Activated CD4-positive, alpha-beta T cell treated with anti-CD3 and anti-CD28 coated beads for 24 hours (primary cell): ENCODE data around the gene TENT4A.

Experiments
- DNase-seq, 2 donors: peaks; one replicate each; pipeline ENCODE4 v3.0.0-alpha.2; 2020; ENCODE audit warnings: low read depth in 2 of 2

Gene TENT4A

DNA sequence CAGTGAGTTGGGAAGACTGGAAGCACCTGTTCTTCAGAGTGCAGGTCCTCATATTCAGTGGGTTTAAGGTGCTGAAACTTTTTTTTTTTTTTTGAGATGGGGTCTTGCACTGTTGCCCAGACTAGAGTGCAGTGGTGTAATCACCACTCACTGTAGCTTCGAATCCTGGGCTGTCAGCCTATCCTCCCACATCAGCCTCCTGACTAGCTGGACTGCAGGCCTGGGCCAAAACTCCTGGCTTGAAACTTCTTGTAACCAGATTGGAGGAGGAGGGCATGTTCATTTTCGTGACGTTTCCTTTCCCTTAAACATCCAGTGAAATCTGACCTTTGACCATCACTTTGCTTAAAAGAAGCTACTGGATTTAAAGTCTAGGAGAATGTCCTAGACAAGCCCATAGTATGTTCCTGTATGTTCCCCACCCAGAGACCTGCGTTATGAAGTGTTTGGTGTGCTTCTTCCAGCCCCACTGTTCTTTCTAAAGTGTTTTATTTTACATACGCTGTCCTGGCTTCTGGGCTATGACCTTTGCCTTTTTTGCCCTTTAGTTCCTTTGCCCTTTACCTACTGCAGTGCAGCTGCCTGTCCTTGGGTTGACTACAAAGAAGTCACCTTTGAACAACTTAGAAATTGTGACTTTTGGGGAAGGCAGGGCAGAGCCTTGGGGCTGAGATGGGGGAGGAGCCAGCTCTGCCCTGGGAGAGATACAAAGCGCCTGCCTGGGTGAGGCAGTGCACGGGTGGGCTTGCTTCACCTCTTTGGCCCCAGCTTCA, 18.4 kb downstream of the TENT4A start:
- no peak for DNase-seq

DNA sequence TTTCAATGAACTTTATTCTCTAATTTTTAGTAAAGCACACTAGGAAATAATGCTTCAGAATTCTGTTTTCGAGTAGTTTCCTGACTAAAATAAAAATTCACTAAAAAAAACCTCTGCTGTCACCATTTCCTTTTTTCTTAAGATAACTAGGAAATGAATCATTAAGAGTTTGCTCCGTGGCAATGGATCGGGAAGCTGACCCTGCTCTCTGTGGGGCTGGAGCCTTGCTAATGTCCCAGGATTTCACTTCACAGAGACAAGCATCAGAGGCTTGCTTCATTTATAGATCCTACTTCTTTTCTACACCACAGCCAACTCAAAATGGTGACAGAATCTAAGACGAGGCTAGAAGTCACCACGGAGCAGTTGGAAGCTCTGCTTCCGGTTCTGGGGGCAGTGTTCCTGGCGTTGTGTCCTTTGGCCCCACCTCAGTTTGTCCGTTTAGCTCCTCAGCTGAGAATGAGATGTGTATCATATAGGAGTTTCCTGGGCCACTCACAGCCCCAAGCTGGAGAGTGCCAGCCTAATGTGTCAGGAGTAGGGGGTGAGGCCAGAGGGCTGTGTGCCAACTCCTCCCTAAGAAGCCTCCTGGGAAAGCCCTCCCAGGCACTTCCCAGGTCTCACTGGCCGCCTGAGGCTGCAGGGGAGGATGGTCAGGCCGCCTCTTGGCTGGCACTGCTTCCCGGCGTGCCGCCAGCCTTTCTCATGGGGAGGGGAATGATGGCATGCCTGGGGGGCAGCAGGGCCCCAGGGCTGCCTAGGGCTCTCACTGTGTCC, 19.6 kb downstream of the TENT4A start:
- no peak for DNase-seq

DNA sequence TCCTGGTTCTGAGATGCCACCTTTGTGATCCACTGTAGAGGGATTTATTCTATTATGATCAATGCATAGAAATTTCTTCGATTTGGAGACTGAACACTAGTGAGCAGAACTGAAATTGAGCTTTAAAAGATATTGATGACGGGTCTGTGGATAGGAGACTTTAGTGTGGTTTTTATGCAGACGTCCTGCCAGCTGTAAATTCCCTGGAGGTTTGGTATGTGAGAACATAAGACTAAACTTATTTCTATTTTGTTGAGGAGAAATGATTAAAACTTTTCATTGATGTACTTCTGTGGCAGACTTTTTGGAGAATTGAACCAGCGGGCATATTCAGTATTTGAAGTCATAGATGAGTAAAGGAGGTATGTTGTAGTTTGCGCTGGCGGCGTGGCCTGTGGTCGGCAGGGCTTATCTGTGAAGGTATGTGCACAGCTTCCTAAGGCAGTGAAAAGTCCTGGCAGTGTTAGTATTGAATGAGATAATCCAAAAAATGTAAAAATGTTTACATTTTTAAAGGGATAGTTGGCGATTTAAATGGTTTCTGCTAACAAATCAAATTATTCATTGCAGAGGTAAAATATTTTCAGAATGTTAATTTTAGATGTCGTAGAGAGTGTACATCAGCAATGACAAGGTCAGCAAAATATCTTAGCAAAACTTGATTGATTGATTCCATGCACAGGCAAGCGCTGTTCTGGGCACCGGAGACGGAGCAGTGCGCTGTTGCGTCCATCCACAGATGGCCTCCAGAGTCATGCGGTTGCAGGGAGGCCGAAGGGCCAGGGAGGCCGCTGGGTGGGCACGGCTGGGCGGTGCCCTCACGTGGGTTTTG, 20.4 kb downstream of the TENT4A start:
- DNase-seq, result no peak

DNA sequence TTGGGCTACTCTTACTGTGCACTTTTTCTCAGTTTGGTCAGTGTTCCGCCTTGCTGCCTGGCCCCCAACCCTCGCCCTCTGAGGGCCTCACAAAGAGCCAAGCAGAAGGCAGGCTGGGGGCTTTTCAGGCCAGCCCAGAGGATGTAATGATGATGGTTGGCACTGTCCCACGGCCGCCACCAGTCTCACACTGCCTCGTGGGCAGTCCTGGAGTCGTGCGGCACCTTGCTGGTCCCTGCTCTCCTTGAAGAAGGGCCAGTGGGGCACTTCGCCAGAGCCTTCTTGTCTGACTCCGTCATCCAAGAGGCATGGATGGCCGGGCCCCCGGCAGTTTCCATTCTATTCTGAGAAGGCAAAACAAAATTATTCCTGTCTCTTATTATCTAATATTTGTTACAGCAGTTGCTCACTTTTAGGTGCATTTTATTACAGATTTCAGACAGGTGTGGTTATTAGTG, 21.0 kb downstream of the TENT4A start:
- no peak for DNase-seq

DNA sequence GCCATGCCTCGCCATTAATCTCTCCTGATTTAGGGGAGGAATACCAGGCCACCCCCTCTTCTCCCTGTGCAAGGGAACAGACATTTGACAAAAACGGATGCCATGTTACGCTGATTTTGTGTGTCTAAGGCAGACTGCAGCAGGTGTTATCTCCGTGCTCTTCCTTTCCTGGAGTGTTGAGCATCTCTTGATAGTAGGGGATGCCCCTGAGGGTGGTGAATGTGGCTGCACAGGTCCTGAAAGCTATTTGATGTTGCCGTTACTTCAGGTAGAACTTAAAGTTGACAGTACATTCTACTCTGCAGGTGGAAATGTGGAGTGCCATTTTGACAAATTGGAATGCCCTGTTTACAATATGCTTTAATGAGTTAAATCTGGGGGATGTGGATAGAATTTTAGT, 21.5 kb downstream of the TENT4A start:
- no peak for DNase-seq

DNA sequence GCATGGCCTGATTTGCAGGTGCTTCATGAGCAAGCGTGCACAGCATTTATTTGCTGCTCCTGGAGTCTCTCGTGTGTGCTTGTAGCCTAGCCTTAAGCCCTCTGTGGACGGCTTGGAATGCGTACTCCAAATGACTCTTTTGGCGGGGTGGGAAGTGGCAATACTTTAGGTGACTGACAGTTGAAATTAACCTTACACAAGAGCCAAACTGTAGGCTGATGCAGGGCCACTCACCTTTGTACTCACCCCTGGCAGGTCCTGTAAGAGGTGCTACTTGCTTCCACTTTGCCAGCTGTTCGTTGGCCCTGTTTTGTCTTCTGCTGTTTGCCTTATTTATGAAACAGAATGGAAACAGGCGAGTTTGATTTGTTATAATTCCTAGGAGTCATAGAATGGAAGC, 22.9 kb downstream of the TENT4A start:
- DNase-seq, result no peak

DNA sequence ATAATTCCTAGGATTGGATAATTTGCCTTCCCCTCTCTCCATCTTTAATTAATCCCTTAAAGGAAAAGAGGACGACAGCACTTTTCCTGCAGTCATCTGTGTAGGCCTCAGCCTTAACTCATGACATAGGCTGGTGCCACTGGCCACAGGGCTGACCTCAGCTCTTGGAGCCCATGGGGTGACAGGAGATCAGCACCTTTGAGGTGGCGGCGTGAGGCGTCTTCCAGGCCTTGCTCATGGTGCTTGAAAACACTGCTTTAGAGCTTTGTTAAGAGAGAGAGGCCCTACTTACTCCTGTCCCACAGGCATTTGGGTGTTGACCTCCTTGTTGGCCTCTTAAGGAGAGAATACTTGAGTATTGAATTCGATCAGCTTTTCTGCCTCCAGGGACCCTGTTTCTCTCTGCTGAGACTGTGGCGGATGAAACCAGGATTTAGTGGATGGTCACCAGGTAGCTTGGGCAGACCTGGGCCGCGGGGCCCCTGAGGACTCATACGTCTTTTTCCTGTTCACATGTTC, 23.4 kb downstream of the TENT4A start:
- no peak for DNase-seq

DNA sequence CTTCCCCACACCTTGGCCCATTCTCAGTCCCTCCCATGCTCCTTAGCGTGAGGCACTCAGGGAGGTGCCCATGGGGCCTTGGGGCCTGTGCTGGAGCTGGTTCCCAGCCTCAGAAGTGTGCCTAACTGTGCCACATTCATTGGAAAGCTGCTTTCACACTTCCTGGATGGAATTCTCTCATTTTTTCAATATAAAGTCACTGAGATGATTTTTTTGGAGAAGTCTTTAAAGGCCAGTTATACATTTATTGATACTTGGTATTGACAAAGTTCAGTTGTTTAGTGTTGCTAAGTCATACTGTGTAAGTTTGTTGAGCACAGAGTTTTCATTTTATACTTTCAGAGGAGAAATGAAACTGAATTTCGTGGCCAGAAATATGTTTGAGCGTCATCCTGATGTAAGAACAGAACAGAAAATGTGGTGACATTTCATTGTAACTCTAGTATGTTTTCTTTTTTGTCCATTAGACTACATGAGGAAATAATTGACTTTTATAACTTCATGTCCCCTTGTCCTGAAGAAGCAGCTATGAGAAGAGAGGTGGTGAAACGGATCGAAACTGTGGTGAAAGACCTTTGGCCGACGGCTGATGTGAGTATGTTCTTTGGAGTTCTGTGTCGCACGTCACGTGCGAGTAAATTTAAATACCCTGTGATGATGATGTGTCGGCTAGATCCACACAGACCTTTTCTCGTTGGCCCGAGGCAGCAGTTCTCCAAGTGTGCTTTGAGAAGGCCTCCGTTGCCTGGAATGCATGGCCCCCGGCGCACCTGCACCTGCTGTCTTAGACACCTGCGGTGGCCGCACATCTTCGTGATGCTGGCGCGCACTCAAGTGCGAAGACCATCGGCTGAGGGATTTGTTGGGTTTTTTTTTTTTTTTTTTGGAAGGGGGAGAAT, 24.1 kb downstream of the TENT4A start:
- DNase-seq, result no peak

DNA sequence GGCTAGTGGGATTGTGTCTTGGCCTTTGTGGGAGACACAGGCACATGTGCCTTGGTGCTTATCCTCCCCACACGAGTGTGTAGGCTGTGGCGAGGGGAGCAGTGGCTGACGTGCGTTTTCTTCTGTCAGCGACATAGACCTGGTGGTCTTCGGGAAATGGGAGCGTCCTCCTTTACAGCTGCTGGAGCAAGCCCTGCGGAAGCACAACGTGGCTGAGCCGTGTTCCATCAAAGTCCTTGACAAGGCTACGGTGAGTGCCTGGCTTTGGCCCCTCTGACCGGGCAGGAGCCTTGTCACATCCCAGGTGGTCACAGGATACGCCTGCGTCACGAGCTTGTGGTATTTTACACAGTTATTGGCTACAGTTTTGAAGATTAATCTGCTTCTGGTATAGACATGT, 26.4 kb downstream of the TENT4A start:
- DNase-seq, result no peak

DNA sequence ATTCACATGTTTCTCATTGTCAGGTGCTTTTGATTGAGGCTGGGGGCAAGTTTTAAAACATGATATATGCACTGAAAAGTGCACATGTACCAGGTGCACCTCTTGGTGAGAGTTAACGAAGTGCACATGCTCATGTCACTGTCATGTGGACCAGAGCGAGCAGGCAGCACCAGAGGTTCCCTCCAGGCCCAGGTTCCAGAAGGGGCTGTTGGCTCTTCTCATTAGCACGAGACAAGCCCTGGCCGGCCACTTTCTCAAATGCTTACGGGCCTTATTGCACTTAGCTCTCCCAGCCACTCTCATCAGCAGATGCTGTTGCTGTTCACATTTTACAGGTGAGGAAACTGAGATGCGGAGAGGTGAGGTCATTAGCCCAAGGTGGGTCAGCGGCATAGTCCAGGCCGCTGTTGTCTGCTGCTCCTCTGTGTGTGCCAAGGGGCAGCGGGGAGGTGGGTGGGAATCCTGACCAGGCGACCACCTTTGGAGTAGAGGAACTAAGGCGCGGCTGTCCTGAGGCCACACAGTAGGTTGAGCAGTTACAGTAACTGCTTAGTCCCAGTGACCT, 27.4 kb downstream of the TENT4A start:
- DNase-seq, result no peak

DNA sequence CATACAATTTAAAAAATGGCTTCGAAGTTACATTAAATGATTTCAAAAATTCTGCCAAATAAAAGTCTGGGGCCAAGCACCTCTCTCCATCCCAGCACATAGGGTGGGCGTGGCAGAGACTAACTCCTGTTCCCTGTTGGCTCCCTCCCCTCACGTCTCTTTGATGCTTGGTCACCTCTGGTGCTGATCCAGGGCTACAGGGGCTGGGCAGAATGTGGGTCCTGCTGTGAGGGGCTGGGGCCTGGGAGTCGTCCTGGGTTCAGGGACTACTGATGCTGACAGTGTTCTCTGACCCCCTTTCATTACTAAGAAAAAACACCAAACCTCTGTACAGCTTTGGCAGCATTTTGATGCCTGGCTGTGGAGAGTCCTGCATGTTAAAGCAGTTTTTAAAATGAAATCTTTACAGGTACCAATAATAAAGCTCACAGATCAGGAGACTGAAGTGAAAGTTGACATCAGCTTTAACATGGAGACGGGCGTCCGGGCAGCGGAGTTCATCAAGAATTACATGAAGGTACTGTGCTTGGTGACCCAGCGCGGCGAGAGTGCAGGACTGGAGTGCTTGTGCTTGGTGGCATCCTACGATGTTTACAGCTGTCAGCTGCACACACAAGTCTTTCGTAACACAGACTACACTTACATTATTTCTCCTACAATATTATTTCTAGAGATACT, 29.0 kb downstream of the TENT4A start:
- no peak for DNase-seq

DNA sequence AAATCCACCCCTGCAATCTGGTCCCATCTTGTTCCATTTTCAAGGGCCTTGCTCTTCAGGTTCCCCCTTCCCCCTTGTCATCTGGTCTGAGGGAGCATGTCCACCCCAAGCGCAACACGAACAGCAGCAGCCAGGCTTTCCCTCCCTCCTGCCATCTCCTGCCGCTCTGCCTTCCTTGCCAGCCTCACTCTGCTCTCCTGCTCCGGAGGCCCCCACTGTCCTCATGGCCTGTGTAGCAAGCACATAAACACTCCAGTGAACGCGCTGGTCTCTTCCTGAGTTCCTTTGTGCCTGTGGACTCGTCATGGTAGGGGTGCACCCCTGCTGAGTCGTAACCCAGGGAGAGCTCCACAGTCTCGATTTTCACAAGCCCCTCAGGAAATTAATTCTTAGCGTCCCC, 29.9 kb downstream of the TENT4A start:
- DNase-seq, result no peak

DNA sequence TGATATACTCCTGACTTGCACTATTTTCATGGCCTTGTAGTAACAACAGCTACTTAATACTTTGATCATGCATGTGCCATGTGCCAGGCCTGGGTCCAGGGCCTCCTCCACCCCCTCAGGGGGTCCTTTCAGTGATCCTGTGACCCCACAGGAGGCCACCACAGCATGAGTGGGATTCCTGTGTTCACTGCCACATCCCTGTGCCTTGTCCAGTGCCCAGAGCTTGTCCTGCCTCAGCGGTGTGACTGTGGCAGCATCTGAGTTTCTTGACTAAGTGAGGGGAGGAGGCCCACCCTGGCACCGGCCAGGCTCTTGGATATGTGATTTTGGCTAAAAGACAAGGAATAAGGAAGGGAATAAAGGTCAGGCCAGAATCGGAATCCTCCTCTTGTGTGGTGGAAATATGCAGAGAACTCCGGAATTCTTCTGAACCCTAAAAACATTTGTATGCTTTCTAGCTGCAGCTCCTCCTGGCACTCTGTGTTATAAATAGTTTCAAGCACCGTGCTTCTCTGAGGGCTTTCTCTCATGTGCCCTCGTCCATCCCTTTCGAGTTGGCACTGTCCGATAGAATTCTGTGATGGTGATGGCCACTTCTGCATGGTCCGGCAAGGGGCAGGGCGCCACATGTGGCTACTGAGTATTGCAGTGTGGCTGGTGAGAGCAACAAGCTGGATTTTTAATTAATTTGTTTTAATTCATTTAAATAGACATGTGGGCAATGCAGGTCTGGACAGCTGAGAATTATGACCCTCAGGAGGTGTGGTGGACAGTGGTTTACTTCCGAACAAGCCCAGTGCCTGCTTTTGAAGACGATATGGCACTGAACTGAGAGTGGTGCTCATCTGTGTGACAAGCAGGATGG, 31.8 kb downstream of the TENT4A start:
- no peak for DNase-seq

DNA sequence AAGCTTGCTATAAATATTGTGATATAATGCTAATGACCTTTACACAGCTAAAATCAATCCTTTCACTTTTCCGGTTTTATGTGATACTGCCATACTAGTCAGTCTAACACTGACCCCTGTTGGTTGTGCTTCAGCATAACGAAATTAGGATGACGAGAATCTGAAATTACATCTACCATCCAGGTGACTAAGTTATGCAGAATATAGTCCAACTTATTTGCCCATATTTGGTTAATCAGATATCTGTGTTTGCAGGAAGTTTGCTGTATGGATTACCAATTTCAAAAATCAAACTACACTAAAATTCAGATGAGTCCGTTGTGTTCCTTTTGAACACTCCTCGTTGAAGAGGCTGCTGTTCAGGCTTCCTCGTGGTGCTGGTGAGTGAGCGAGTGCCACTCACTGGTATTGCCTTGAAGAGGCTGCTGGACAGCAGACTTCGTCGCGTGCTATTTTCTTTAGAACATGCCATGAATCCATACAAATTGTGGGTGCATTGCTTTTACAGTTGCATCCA, 32.5 kb downstream of the TENT4A start:
- no peak for DNase-seq

DNA sequence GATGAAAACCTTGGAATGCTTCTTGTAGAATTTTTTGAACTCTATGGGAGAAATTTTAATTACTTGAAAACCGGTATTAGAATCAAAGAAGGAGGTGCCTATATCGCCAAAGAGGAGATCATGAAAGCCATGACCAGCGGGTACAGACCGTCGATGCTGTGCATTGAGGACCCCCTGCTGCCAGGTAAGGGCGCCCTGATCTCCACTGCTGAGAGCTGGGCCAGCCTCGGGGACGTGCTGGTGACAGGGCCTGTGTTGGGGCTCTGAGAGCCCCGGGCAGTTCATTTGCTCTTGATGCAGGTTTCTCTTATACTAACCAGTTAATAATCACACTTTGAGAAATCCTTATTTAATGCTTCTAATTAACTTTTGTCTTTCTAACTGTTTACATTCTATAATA, 33.0 kb downstream of the TENT4A start:
- no peak for DNase-seq

DNA sequence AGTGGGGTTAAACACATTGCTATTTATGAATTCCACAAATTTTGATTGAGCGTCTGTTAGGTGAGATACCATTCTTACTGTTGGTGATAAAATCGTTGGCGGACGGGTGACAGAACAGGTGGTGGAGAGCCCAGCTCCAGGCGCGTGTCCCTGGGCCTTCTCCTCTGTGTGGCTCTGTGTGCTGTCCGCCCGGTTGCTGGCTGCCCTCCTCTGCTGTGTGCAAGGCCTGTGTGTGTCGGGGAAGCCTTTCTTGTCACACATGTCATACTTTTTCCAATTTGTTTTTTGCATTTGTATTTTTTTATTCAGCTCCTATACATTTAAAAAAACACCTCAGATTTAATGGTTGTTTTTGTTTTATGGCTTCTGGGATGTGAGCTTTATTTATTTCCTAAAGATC, 33.9 kb downstream of the TENT4A start:
- no peak for DNase-seq

DNA sequence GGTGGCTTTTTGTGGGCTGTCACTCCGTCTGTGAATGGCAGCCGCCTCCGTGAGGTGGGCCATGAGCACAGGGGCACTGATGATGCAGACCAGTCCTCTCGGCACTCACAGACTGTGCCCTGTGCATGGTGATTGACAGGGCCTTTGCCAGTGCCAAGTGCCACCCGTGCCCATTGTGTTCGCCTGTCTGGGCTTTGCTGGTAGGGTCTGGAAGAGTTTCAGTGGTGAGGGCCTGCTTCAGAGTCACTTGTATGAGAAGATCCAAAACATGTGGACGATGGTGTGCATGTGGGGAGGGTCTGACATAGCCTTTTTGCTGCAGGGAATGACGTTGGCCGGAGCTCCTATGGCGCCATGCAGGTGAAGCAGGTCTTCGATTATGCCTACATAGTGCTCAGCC, 34.9 kb downstream of the TENT4A start:
- DNase-seq, result no peak

DNA sequence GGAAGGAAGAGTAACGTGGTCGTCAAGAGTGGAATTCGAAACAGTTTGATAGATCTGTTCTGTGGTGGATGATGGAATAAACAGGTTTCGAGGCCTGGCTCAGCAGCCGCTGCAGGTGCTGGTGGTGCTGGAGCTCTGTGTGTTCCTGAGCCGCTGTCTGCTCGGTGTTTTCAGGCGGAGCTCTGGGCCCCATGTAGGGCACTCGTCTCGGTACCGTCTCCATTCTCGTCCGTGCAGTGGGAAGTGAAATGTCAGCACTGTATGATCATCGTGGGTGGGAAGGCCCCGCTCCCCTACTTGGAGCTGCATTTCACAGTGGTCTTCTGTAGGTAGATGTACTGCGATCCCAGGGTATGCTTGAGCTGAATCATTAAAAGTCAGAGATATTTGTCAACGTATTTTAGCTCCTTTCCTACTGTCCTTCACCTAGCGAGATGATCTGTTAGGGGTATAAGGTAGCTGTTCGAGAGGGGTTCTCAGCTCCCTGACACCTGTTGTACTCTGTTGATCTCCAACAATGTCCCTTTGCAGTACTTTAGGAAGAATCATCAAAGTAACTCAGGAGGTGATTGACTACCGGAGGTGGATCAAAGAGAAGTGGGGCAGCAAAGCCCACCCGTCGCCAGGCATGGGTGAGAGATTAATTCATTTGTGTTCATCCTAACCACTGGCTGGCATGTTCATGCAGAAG, 35.9 kb downstream of the TENT4A start:
- DNase-seq, result no peak
